Ectodermal cell (in vitro differentiated cells): ENCODE results near the gene ADD3.
"Not testable (repeated sequence)": the region's sequence is repeated elsewhere in the genome, so short reads cannot be mapped to it uniquely, and the experiment has no call there.

Experiments
- H3K27ac ChIP-seq: 2 replicates; pipeline ENCODE4 v1.7.0; 2013; ENCODE audit warnings: mild to moderate bottlenecking, low read depth, low read length; ENCODE audit not compliant: insufficient read depth, poor library complexity, severe bottlenecking
- H3K27me3 ChIP-seq: 2 replicates; pipeline ENCODE4 v1.7.0; 2013; ENCODE audit warnings: mild to moderate bottlenecking, low read length; ENCODE audit not compliant: insufficient read depth, control insufficient read depth, poor library complexity, severe bottlenecking
- H3K36me3 ChIP-seq: one replicate; pipeline ENCODE4 v1.7.0; 2013; ENCODE audit warnings: low read length; ENCODE audit not compliant: control insufficient read depth, insufficient read depth
- H3K4me1 ChIP-seq: one replicate; pipeline ENCODE4 v1.7.0; 2013; ENCODE audit warnings: low read length; ENCODE audit not compliant: control insufficient read depth, insufficient read depth
- H3K4me3 ChIP-seq: 2 replicates; pipeline ENCODE4 v1.7.0; 2013; ENCODE audit warnings: low read depth, low read length, control low read depth; ENCODE audit not compliant: insufficient read depth
- H3K9me3 ChIP-seq: 2 replicates; pipeline ENCODE4 v1.7.0; 2013; ENCODE audit warnings: mild to moderate bottlenecking, low read length, moderate library complexity; ENCODE audit not compliant: control insufficient read depth
- WGBS, 2 experiments: methylation state at CpG; one replicate each; pipeline ENCODE4 v1.1.7; 2013; ENCODE audit warnings: missing lambda C conversion rate in 2 of 2; 5-methylcytosine and 5-hydroxymethylcytosine counted together

The ADD3 gene

GRCh38 chr10:110103921-110104461, 96.2 kb downstream of the ADD3 start:
- Histone ChIP-seq H3K27ac (peak overlapping the region; percentile 20), H3K4me3 (no peak overlapping the region), H3K9me3 (no peaks in the 10 kb centered on the region), H3K27me3 (no peaks in the 10 kb centered on the region), H3K4me1 (no peaks in the 10 kb centered on the region), H3K36me3 (peaks cover 6% of the 10 kb centered on the region)

- Histone ChIP-seq H3K27ac (no peak overlapping the region), H3K27me3 (no peaks in the 10 kb centered on the region), H3K4me1 (no peaks in the 10 kb centered on the region), H3K9me3 (no peaks in the 10 kb centered on the region), H3K4me3 (no peak overlapping the region), H3K36me3 (peaks cover 6% of the 10 kb centered on the region)
Measured at GRCh38 chr10:110105873-110106272, 98.1 kb downstream of the ADD3 start.

GRCh38 chr10:110107430-110107829, 99.6 kb downstream of the ADD3 start:
- Histone ChIP-seq H3K27me3 (no peaks in the 10 kb centered on the region), H3K27ac (no peak overlapping the region), H3K36me3 (peaks cover under 1% of the 10 kb centered on the region), H3K4me1 (no peaks in the 10 kb centered on the region), H3K4me3 (no peak overlapping the region), H3K9me3 (no peaks in the 10 kb centered on the region)
- 94 to 100% methylated on average over 6 of the region's 6 CpGs for WGBS, 2 experiments

GRCh38 chr10:110107887-110108286, 100.1 kb downstream of the ADD3 start:
- H3K4me1 ChIP-seq: no peaks in the 10 kb centered on the region
- H3K36me3 ChIP-seq: peaks cover 6% of the 10 kb centered on the region
- H3K9me3 ChIP-seq: no peaks in the 10 kb centered on the region
- H3K4me3 ChIP-seq: no peak overlapping the region
- H3K27ac ChIP-seq: no peak overlapping the region
- no peaks in the 10 kb centered on the region for H3K27me3 ChIP-seq

GRCh38 chr10:110109511-110109910, 101.7 kb downstream of the ADD3 start:
- H3K36me3 ChIP-seq: peaks cover 14% of the 10 kb centered on the region
- no peaks in the 10 kb centered on the region for H3K27me3 ChIP-seq
- no peaks in the 10 kb centered on the region for H3K9me3 ChIP-seq
- no peak overlapping the region for H3K27ac ChIP-seq
- no peaks in the 10 kb centered on the region for H3K4me1 ChIP-seq
- H3K4me3 ChIP-seq: no peak overlapping the region

GRCh38 chr10:110110338-110110737, 102.6 kb downstream of the ADD3 start:
- Histone ChIP-seq H3K4me3 (no peak overlapping the region), H3K4me1 (no peaks in the 10 kb centered on the region), H3K36me3 (peaks cover 14% of the 10 kb centered on the region), H3K27me3 (no peaks in the 10 kb centered on the region), H3K27ac (no peak overlapping the region), H3K9me3 (no peaks in the 10 kb centered on the region)
- WGBS, 2 experiments: 91 to 92% methylated on average over 3 of the region's 3 CpGs

- Histone ChIP-seq H3K4me3 (no peak overlapping the region), H3K9me3 (no peaks in the 10 kb centered on the region), H3K4me1 (no peaks in the 10 kb centered on the region), H3K27me3 (no peaks in the 10 kb centered on the region), H3K36me3 (peaks cover 19% of the 10 kb centered on the region), H3K27ac (no peak overlapping the region)
- WGBS, 2 experiments: 96% methylated on average over 4 of the region's 4 CpGs
Measured at GRCh38 chr10:110113670-110114337, 106.0 kb downstream of the ADD3 start.

- H3K27me3 ChIP-seq, H3K4me1 ChIP-seq, H3K27ac ChIP-seq, H3K9me3 ChIP-seq, H3K4me3 ChIP-seq: not testable (repeated sequence)
- peaks cover 23% of the 10 kb centered on the region for H3K36me3 ChIP-seq
- 93% methylated on average over 2 of the region's 2 CpGs for WGBS, 2 experiments
Measured at GRCh38 chr10:110114668-110115067, 106.9 kb downstream of the ADD3 start.

- no peak overlapping the region for H3K27ac ChIP-seq
- H3K9me3 ChIP-seq: no peaks in the 10 kb centered on the region
- no peak overlapping the region for H3K4me3 ChIP-seq
- H3K36me3 ChIP-seq: peaks cover 23% of the 10 kb centered on the region
- no peaks in the 10 kb centered on the region for H3K27me3 ChIP-seq
- WGBS, 2 experiments: 95 to 99% methylated on average over 4 of the region's 4 CpGs
- H3K4me1 ChIP-seq: no peaks in the 10 kb centered on the region
Measured at GRCh38 chr10:110115784-110116520, 108.2 kb downstream of the ADD3 start.

- no peak overlapping the region for H3K4me3 ChIP-seq
- no peaks in the 10 kb centered on the region for H3K27me3 ChIP-seq
- no peaks in the 10 kb centered on the region for H3K4me1 ChIP-seq
- 100% methylated on average over 1 of the region's 1 CpG; no CpG with 5 or more reads in 1 of the 2 experiments for WGBS, 2 experiments
- H3K27ac ChIP-seq: no peak overlapping the region
- peaks cover 26% of the 10 kb centered on the region for H3K36me3 ChIP-seq
- no peaks in the 10 kb centered on the region for H3K9me3 ChIP-seq
Measured at GRCh38 chr10:110118891-110119621, 111.3 kb downstream of the ADD3 start.
